Measurements from ENCODE around the gene KBTBD6.

KBTBD6 gene

GRCh38 chr13:41139296-41139966, 6.8 kb upstream of the KBTBD6 start:
- no peaks in the 10 kb centered on the region for H3K27me3 ChIP-seq (ENCODE audit: low read depth, low read length)
- no peaks in the 10 kb centered on the region for H3K9me3 ChIP-seq (ENCODE audit: insufficient read depth, low read length)
- no peaks in the 10 kb centered on the region for H3K79me2 ChIP-seq (ENCODE audit: low read length)
- H3K36me3 ChIP-seq (replicated peaks; ENCODE audit: low read depth, low read length): no peaks in the 10 kb centered on the region
- H3K4me1 ChIP-seq (ENCODE audit: low read length): peaks cover 4% of the 10 kb centered on the region; the same call in 1 of the 2 replicates
- no peak overlapping the region for H3K9ac ChIP-seq (ENCODE audit: low read length)
- H3K4me3 ChIP-seq (ENCODE audit: low read length): no peak overlapping the region
- H3K27ac ChIP-seq (ENCODE audit: low read length): no peak overlapping the region
- no peaks in the 10 kb centered on the region for H4K20me1 ChIP-seq (ENCODE audit: insufficient read depth, low read length)
- TF ChIP-seq EZH2phosphoT487 (IDR thresholded peaks at IDR 0.05; ENCODE audit: low read depth): no peak
- TF ChIP-seq CTCF (IDR thresholded peaks at IDR 0.05; ENCODE audit: low read depth, low read length): no peak
- no peak overlapping the region for H2AFZ ChIP-seq (ENCODE audit: low read depth, low read length)
- no peak overlapping the region for H3K4me2 ChIP-seq (ENCODE audit: low read length)

GRCh38 chr13:41137951-41138350, 5.3 kb upstream of the KBTBD6 start:
- Histone ChIP-seq H3K9ac (ENCODE audit: low read length) (no peak overlapping the region), H3K27me3 (ENCODE audit: low read depth, low read length) (no peaks in the 10 kb centered on the region), H3K9me3 (ENCODE audit: insufficient read depth, low read length) (no peaks in the 10 kb centered on the region), H2AFZ (ENCODE audit: low read depth, low read length) (no peak overlapping the region), H3K79me2 (ENCODE audit: low read length) (peaks cover 2% of the 10 kb centered on the region; the same call in 1 of the 2 replicates), H3K27ac (ENCODE audit: low read length) (no peak overlapping the region), H4K20me1 (ENCODE audit: insufficient read depth, low read length) (no peaks in the 10 kb centered on the region), H3K4me2 (ENCODE audit: low read length) (no peak overlapping the region), H3K4me1 (ENCODE audit: low read length) (peaks cover 8% of the 10 kb centered on the region; the same call in 1 of the 2 replicates), H3K36me3 (replicated peaks; ENCODE audit: low read depth, low read length) (no peaks in the 10 kb centered on the region), H3K4me3 (ENCODE audit: low read length) (no peak overlapping the region)
- TF ChIP-seq CTCF (IDR thresholded peaks at IDR 0.05; ENCODE audit: low read depth, low read length): no peak
- TF ChIP-seq EZH2phosphoT487 (IDR thresholded peaks at IDR 0.05; ENCODE audit: low read depth): no peak

DNA sequence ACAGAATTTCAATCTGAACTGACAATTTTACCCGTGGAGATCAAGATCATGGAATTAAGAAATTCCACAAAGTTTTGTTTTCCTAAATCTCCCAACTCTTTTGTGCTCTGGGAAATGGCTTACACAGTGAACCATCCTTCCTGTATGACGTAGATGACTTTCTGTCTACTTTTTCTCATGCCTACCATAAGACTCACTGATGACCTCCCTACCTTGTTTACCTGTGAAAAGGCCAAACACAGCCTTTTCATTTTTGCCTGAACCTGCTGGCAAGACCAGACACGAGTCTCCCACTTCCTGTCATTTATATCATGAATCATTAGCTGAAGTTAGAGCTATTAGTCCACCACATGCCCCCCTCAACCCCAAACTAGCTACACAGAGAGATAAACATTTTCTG, 4.6 kb upstream of the KBTBD6 start:
- H2AFZ ChIP-seq (ENCODE audit: low read depth, low read length): no peak overlapping the region
- H3K27ac ChIP-seq (ENCODE audit: low read length): no peak overlapping the region
- TF ChIP-seq CTCF (IDR thresholded peaks at IDR 0.05; ENCODE audit: low read depth, low read length): no peak
- TF ChIP-seq EZH2phosphoT487 (IDR thresholded peaks at IDR 0.05; ENCODE audit: low read depth): no peak

DNA sequence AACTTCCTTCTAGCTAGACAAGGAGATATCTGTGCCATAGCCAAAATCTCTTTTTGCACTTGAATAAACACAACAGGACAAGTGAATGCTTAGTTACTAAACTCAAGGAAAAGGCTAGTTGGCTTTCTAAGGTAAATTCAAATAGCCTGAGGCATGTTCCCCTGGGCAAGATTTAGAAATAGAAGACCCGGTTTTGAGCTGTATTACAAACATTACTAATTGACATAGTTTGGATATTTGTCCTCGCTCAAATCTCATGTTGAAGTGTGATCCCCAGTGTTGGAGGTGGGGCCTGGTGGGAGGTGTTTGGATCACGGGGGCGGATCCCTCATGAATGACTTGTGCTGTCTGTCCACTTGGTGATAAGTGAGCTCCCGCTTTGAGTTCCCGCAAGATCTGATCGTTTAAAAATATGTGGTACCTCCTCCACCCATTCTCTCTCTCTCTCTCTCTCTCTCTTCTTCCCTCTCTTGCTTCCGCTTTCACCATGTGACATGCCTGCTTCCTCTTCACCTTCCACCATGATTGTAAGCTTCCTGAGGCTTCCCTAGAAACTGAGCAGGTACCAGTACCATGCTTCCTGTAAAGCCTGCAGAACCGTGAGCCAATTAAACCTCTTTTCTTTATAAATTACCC, 3.9 kb upstream of the KBTBD6 start:
- Histone ChIP-seq H3K4me2 (ENCODE audit: low read length) (no peak overlapping the region), H3K9ac (ENCODE audit: low read length) (no peak overlapping the region), H3K79me2 (ENCODE audit: low read length) (peaks cover 12% of the 10 kb centered on the region), H3K4me1 (ENCODE audit: low read length) (peaks cover 11% of the 10 kb centered on the region), H3K27ac (ENCODE audit: low read length) (no peak overlapping the region), H2AFZ (ENCODE audit: low read depth, low read length) (no peak overlapping the region), H3K4me3 (ENCODE audit: low read length) (no peak overlapping the region), H3K9me3 (ENCODE audit: insufficient read depth, low read length) (no peaks in the 10 kb centered on the region), H3K27me3 (ENCODE audit: low read depth, low read length) (no peaks in the 10 kb centered on the region), H4K20me1 (ENCODE audit: insufficient read depth, low read length) (no peaks in the 10 kb centered on the region), H3K36me3 (replicated peaks; ENCODE audit: low read depth, low read length) (no peaks in the 10 kb centered on the region)
- no peak for TF ChIP-seq EZH2phosphoT487 (IDR thresholded peaks at IDR 0.05; ENCODE audit: low read depth)
- no peak for TF ChIP-seq CTCF (IDR thresholded peaks at IDR 0.05; ENCODE audit: low read depth, low read length)

More for the DNA sequence above, 4.6 kb upstream of the KBTBD6 start:
- Histone ChIP-seq H3K79me2 (ENCODE audit: low read length) (peaks cover 4% of the 10 kb centered on the region), H3K27me3 (ENCODE audit: low read depth, low read length) (no peaks in the 10 kb centered on the region), H3K9ac (ENCODE audit: low read length) (no peak overlapping the region), H3K4me2 (ENCODE audit: low read length) (no peak overlapping the region), H4K20me1 (ENCODE audit: insufficient read depth, low read length) (no peaks in the 10 kb centered on the region), H3K36me3 (replicated peaks; ENCODE audit: low read depth, low read length) (no peaks in the 10 kb centered on the region), H3K9me3 (ENCODE audit: insufficient read depth, low read length) (no peaks in the 10 kb centered on the region), H3K4me1 (ENCODE audit: low read length) (peaks cover 8% of the 10 kb centered on the region; the same call in 1 of the 2 replicates), H3K4me3 (ENCODE audit: low read length) (no peak overlapping the region)

Measured in OCI-LY3 (cell line).